Endothelial cell of umbilical vein (primary cell): ENCODE data around the gene TAF15. TPM values are rescaled to one million over a fixed set of nuclear protein-coding genes. Genes with fewer than 3 reads are reported as not detected.

ENCODE experiments used
- BruUV-seq: library from RNA; stranded (reverse); fragments of 400-500 nt; replicated peaks from 2 replicates; lab custom pipeline; 2021; lab: Mats Ljungman, UMichigan
- CTCF ChIA-PET: fragments of 300-600, 350-600 bp; sonication (Branson Sonifier 250); formaldehyde crosslinking; loops from one replicate; lab custom pipeline; 2021; ENCODE audit warnings: antibody characterized with exemption, inconsistent platforms; lab: Charles Lee
- POLR2A ChIA-PET: fragments of 300-600, 350-600 bp; sonication (Branson Sonifier 250); formaldehyde crosslinking; loops from one replicate; lab custom pipeline; 2021; ENCODE audit warnings: antibody characterized with exemption, inconsistent platforms; lab: Charles Lee
- DNase-seq: peaks from one replicate; pipeline ENCODE4 v3.0.0-alpha.2; 2011; ENCODE audit warnings: low read depth, low spot score
- FAIRE-seq: peaks from 2 replicates; lab custom pipeline; 2011; peaks lifted over from hg19 to GRCh38; lab: Jason Lieb, UNC
- H2AFZ ChIP-seq: 2 replicates; pipeline ENCODE4 v1.6.0; 2012; ENCODE audit warnings: low read depth, low read length, control low read depth, inconsistent platforms
- H3K27ac ChIP-seq: 2 replicates; pipeline ENCODE4 v1.5.1; 2011; ENCODE audit warnings: low read depth, mild to moderate bottlenecking, control low read depth, low read length, moderate library complexity; ENCODE audit not compliant: insufficient read depth
- H3K27me3 ChIP-seq, 2 experiments: 2 replicates each; pipeline versions ENCODE4 v1.6.0 to v1.6.1; 2011; ENCODE audit warnings: low read length in 2 of 2, mixed read lengths in 1 of 2; ENCODE audit not compliant: control insufficient read depth in 2 of 2, insufficient read depth in 2 of 2
- H3K36me3 ChIP-seq, 2 experiments: 2 replicates in 1 of 2; 3 replicates in 1 of 2; pipeline ENCODE4 v1.5.1; 2011; ENCODE audit warnings: low read length in 2 of 2, mild to moderate bottlenecking in 1 of 2, moderate library complexity in 1 of 2; ENCODE audit not compliant: control insufficient read depth in 2 of 2, insufficient read depth in 2 of 2; ENCODE audit errors: extremely low read depth in 1 of 2
- H3K4me1 ChIP-seq: 3 replicates; pipeline ENCODE4 v1.5.1; 2011; ENCODE audit warnings: mild to moderate bottlenecking, low read length; ENCODE audit not compliant: control insufficient read depth, insufficient read depth; ENCODE audit errors: extremely low read depth
- H3K4me2 ChIP-seq: 2 replicates; pipeline ENCODE4 v1.6.1; 2011; ENCODE audit warnings: low read length, control low read depth, mixed read lengths; ENCODE audit not compliant: insufficient read depth
- H3K4me3 ChIP-seq, 3 experiments: fragments of 200-600 bp in 1 of 3; sonication (generic), shearing (Covaris generic) in 1 of 3; replicated peaks in 1 of 3; 2 replicates each; pipeline ENCODE4 v1.5.1; 2011 to 2016; ENCODE audit warnings: control low read depth in 3 of 3, low read length in 3 of 3, mild to moderate bottlenecking in 2 of 3, inconsistent platforms in 1 of 3, low read depth in 1 of 3, moderate library complexity in 1 of 3; ENCODE audit not compliant: insufficient read depth in 1 of 3
- H3K79me2 ChIP-seq: 2 replicates; pipeline ENCODE4 v1.6.0; 2012; ENCODE audit warnings: low read length, inconsistent platforms; ENCODE audit not compliant: control insufficient read depth, insufficient read depth
- H3K9ac ChIP-seq: replicated peaks from 2 replicates; pipeline ENCODE3; 2011; ENCODE audit warnings: low read length, control low read depth; ENCODE audit not compliant: insufficient read depth; ENCODE audit errors: extremely low read depth
- H3K9me1 ChIP-seq: replicated peaks from 3 replicates; pipeline ENCODE4 v1.6.0; 2011; ENCODE audit warnings: mild to moderate bottlenecking, low read length; ENCODE audit not compliant: control insufficient read depth, insufficient read depth; ENCODE audit errors: extremely low read depth
- H3K9me3 ChIP-seq: replicated peaks from 2 replicates; pipeline ENCODE4 v1.5.1; 2012; ENCODE audit warnings: low read length, inconsistent platforms; ENCODE audit not compliant: control insufficient read depth, insufficient read depth
- H4K20me1 ChIP-seq: replicated peaks from 2 replicates; pipeline ENCODE3; 2011; ENCODE audit warnings: mild to moderate bottlenecking, low read length; ENCODE audit not compliant: control insufficient read depth, insufficient read depth; ENCODE audit errors: extremely low read depth
- CTCF ChIP-seq, 2 donors: IDR thresholded peaks; 1 replicate in 1 of 2; 2 replicates in 1 of 2; pipeline ENCODE4 v1.5.1; 2011; ENCODE audit warnings: low read length in 2 of 2, mild to moderate bottlenecking in 2 of 2, moderate library complexity in 2 of 2, control low read depth in 1 of 2, inconsistent platforms in 1 of 2, low read depth in 1 of 2; ENCODE audit not compliant: insufficient read depth in 1 of 2; ENCODE audit errors: extremely low read depth in 1 of 2
- EZH2 ChIP-seq: IDR thresholded peaks from 2 replicates; pipeline ENCODE4 v1.6.1; 2012; ENCODE audit warnings: borderline replicate concordance, low read depth, mild to moderate bottlenecking, moderate library complexity, low read length, inconsistent platforms; ENCODE audit not compliant: severe bottlenecking
- FOS ChIP-seq: IDR thresholded peaks from 2 replicates; pipeline ENCODE4 v1.6.1; 2011; ENCODE audit warnings: mild to moderate bottlenecking, low read length, moderate library complexity, borderline replicate concordance; ENCODE audit not compliant: insufficient read depth
- GATA2 ChIP-seq: IDR thresholded peaks from 2 replicates; pipeline ENCODE4 v1.7.0; 2011; ENCODE audit warnings: low read depth, mild to moderate bottlenecking, moderate library complexity, mixed read lengths, low read length; ENCODE audit not compliant: insufficient read length, insufficient read depth
- JUN ChIP-seq: IDR thresholded peaks from 2 replicates; pipeline ENCODE4 v1.6.1; 2011; ENCODE audit warnings: borderline replicate concordance, low read depth; ENCODE audit not compliant: insufficient read length, insufficient read depth
- MAX ChIP-seq: IDR thresholded peaks from 2 replicates; pipeline ENCODE4 v1.6.1; 2011; ENCODE audit not compliant: insufficient read depth, insufficient read length
- MYC ChIP-seq: IDR thresholded peaks from one replicate; pipeline ENCODE4 v1.6.1; 2011; ENCODE audit warnings: mild to moderate bottlenecking, low read depth, low read length
- POLR2A ChIP-seq: IDR thresholded peaks from 2 replicates; pipeline ENCODE4 v1.6.1; 2012; ENCODE audit warnings: low read depth, mild to moderate bottlenecking, control low read depth, low read length
- POLR2AphosphoS5 ChIP-seq: IDR thresholded peaks from 2 replicates; pipeline ENCODE4 v1.6.1; 2012; ENCODE audit warnings: low read depth, mild to moderate bottlenecking, control low read depth, low read length, moderate library complexity; ENCODE audit not compliant: insufficient read depth
- dilution Hi-C: fragments of 300-500 bp; cut with MboI; formaldehyde crosslinking; loops from one replicate; pipeline ENCODE4 v1.15.0; 2019; ENCODE audit warnings: low sequenced_read_pairs; ENCODE audit not compliant: extremely low pct_ligation_motif_present
- intact Hi-C: fragments of 100-400 bp; cut with micrococcal nuclease; formaldehyde crosslinking; loops from one replicate; pipeline ENCODE4 v1.10.0; 2022
- polyA plus RNA-seq, 4 experiments: library from polyadenylated mRNA; depleted of rRNA in 3 of 4; stranded (reverse) in 3 of 4; unstranded in 1 of 4; fragments of >200 nt; gene quantifications; 2 replicates each; pipeline versions ENCODE4 v1.2.1 to v1.2.3, GENCODE V29; 2011 to 2012; ENCODE audit warnings: missing spikeins in 1 of 4
- total RNA-seq: library from RNA; stranded (reverse); gene quantifications from 2 replicates; pipeline ENCODE4 v1.2.3, GENCODE V29; 2021

The TAF15 gene
- total and polyA plus RNA-seq, 2 donors (not counting 3 experiments of a cell fraction or from before 2014, with no cell fraction given): 59.4 to 247 TPM

GRCh38 chr17:35791681-35792350, 17.5 kb upstream of the TAF15 start:
- FAIRE-seq: no peak
- dilution Hi-C loops (no loop called here), intact Hi-C loops (no loop called here)
- no peak for DNase-seq
- H4K20me1 ChIP-seq: no peaks in the 10 kb centered on the region
- H3K4me3 ChIP-seq: no peak overlapping the region
- no peak for TF ChIP-seq GATA2
- TF ChIP-seq EZH2: peak; percentile 38
- CTCF ChIA-PET: interaction anchor here (0.9 to 2.5 kb wide), 5 partner anchors 9 to 28 kb away, joined by 3 to 12 read pairs (median 5); no protein-coding TSS in a partner anchor
- H3K9me3 ChIP-seq: no peaks in the 10 kb centered on the region
- no peaks in the 10 kb centered on the region for H3K9me1 ChIP-seq
- peaks cover 4% of the 10 kb centered on the region for H3K4me1 ChIP-seq
- H3K79me2 ChIP-seq: no peaks in the 10 kb centered on the region
- H3K4me2 ChIP-seq: no peak overlapping the region
- no peak overlapping the region for H3K27ac ChIP-seq
- no peaks in the 10 kb centered on the region for H3K36me3 ChIP-seq
- H3K27me3 ChIP-seq: peaks cover 49 to 58% of the 10 kb centered on the region in 2 experiments
- no peak overlapping the region for H2AFZ ChIP-seq
- H3K9ac ChIP-seq: no peak overlapping the region
- POLR2A ChIA-PET: interaction anchor here (1.1 kb wide), 1 partner anchor 17 kb away, joined by 3 read pairs; the partner anchor contains the start of gene TAF15
- BruUV-seq: no TSS peak

GRCh38 chr17:35793257-35793656, 16.0 kb upstream of the TAF15 start:
- no peak for TF ChIP-seq POLR2A
- no peak for TF ChIP-seq CTCF (IDR thresholded peaks at IDR 0.05; ENCODE audit: extremely low read depth in 1 of 2, insufficient read depth in 1 of 2, low read depth in 1 of 2, low read length in 2 of 2)
- no peak for TF ChIP-seq MAX
- TF ChIP-seq EZH2: no peak
- TF ChIP-seq JUN: no peak
- no peak for TF ChIP-seq FOS
- no peak for TF ChIP-seq MYC
- no peak for TF ChIP-seq POLR2AphosphoS5
- no peak for TF ChIP-seq GATA2
- Histone ChIP-seq H4K20me1 (no peaks in the 10 kb centered on the region), H3K79me2 (no peaks in the 10 kb centered on the region), H3K4me3 (no peak overlapping the region), H3K36me3 (no peaks in the 10 kb centered on the region), H3K9ac (no peak overlapping the region), H3K4me1 (peaks cover 4% of the 10 kb centered on the region), H3K27ac (no peak overlapping the region), H3K9me1 (no peaks in the 10 kb centered on the region), H3K27me3 (peaks cover 48 to 63% of the 10 kb centered on the region in 2 experiments), H3K4me2 (no peak overlapping the region), H2AFZ (no peak overlapping the region), H3K9me3 (no peaks in the 10 kb centered on the region)
- dilution Hi-C loops: no loop called here
- intact Hi-C loops: no loop called here
- FAIRE-seq (no peak), DNase-seq (no peak)
- CTCF ChIA-PET: interaction anchor here (0.6 to 8.1 kb wide), 5 partner anchors 11 to 29 kb away, joined by 3 to 68 read pairs (median 5); no protein-coding TSS in a partner anchor
- no TSS peak for BruUV-seq
- POLR2A ChIA-PET: interaction anchor here (1.1 kb wide), 1 partner anchor 16 kb away, joined by 3 read pairs; the partner anchor contains the start of gene TAF15
